Stimulated activated naive CD4-positive, alpha-beta T cell treated with Interleukin-2 at 50 U/mL for 16 hours (primary cell): ENCODE measurements around the gene FBXO46.
"Not testable (repeated sequence)": the region's sequence is repeated elsewhere in the genome, so short reads cannot be mapped to it uniquely, and the experiment has no call there.

Source experiments
- DNase-seq: peaks from one replicate; lab custom pipeline; 2025; lab: John Stamatoyannopoulos, UW

Gene FBXO46

DNA sequence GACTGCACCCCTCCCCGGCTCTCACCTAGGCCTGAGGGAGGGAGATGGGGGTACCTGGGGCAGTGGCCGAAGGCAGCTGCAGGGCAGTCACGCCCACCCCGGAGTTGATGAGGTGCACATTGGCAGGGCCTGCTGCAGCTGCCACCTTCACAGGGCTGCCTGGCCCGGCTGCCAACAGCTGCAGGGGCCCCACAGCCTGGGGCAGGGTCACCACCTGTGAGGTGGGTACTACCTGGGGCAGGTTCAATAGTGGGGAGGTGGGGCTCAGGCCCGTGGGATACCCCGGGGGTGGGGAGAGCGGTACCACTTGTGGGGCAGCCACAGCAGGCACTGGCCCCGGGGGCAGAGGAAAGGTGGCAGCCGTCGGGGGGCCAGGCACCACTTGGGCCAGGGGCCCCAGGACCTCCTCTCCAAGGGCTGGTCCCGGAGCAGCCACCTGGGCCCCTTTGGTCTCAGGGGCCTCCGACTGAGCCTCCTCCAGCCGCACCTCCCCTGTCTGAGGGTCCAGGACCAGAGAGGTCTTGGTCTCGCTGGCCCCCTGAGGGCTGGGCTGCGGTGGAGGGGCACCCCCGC lies 35.7 kb upstream of the FBXO46 start:
- no peak for DNase-seq

DNA sequence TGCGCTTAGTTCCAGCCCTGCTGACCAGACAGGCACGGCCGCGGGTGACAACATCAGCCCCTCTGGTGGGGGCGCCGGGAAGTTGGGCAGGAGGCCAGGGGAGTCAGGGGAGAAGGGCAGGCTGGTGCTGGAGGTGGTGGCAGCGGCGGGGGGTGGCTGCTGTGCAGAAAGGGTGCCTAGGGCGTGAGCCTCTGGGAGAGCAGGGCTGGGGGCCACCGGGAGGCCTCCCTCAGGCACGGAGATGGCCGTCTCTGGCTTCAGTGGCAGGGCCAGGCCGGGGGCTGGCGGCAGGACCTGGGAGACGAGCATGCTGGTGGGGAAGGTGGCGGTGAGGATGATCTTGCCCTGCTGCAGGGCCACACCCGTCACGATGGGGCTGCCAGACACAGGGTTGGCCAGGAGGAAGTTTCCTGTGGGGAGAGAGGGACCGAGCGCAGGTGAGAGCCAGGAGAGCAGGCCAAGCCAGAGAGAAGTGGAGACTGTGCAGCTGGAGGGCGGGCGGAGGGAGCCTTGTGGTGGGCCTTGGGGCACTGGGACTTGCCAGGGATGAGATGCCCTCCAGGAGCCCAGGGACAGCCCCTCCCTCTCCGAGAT lies 35.1 kb upstream of the FBXO46 start:
- no peak for DNase-seq

GRCh38 chr19:45764945-45765701 lies 34.4 kb upstream of the FBXO46 start:
- DNase-seq = no peak

GRCh38 chr19:45764475-45764874 lies 33.8 kb upstream of the FBXO46 start:
- no peak for DNase-seq

GRCh38 chr19:45763691-45764294 lies 33.1 kb upstream of the FBXO46 start:
- no peak for DNase-seq

DNA sequence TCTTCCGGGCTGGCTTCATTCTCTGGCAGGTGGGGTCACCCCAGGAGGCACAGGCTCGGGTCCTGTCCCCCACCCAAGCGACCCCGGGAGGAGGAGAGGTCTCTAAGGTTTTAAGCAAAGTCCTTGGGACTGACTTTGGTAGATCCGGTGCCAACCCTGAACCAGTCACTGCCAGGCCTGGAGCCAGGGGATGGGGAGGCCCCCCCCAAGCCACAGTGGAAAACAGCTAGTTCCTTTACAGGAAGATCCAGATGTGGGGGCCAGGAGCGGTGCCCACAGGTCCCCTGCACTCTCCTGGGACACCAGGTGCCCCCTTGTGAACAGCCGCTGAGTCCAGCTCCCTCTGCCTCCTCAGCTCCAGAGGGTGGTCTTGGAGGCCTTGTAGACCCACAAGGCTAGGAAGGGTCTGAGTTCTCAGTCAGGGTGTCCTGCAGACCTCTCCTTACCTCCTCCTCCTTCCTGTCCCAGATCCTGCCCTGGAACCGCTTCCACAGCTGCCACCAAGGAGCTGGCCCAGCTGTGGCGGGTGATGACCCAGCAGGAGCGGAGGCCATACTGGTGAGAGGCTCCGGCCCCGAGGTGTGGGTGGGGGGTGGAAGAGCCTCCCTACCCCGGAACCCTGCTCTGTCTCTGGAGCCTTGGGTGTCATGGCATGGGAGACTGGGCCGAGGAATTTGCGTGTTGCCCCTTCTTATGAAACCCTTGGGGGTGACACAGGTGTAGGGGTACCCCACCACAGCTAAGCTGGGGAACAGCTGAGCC lies 32.4 kb upstream of the FBXO46 start:
- no peak for DNase-seq

- DNase-seq = no peak
These were observed 31.0 kb upstream of the FBXO46 start for GRCh38 chr19:45761714-45762113.

- DNase-seq = no peak
These were observed 28.2 kb upstream of the FBXO46 start for GRCh38 chr19:45758921-45759320.

- no peak for DNase-seq
These were observed 27.0 kb upstream of the FBXO46 start for GRCh38 chr19:45757695-45758094.

DNA sequence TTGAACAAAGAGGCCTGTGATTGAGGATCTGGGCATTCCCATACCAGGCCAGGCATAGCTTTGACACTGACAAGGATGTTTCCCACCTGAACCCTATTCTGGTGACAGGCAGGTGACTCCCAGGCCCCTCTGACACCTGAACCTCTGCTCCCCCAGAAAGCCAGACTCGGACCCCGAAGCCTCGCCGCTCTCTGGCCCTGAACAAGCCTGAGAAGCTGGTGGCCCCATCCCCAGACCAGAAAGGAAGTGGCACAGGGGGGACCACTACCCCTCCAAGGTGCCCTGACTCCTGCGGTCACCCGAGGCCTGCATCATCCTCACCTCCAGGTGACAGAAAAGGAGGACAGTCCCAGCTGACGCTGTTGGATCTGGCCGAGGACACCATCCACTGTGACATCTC lies 23.6 kb upstream of the FBXO46 start:
- DNase-seq = no peak

DNA sequence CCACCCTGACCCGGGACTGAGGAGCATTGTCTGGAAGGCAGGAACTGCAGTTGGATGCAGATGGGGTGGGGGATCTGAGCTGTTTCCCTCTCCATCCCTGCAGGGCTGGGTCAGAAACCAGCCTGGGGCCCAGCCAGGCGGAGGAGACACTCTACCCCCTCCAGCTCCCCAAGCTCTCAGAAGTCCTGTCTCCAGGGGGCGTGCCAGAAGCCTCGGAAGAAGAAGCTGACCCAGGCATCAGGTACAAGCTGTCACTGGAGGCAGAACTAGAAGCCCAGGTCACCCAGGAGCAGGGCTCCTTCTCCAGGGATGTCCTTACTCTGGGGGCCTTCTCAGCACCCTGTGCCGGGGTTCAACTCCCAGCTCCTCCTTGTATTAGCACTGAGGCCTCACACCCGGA lies 22.9 kb upstream of the FBXO46 start:
- DNase-seq = no peak

- no peak for DNase-seq
These were observed 21.9 kb upstream of the FBXO46 start for GRCh38 chr19:45752639-45753038.

DNA sequence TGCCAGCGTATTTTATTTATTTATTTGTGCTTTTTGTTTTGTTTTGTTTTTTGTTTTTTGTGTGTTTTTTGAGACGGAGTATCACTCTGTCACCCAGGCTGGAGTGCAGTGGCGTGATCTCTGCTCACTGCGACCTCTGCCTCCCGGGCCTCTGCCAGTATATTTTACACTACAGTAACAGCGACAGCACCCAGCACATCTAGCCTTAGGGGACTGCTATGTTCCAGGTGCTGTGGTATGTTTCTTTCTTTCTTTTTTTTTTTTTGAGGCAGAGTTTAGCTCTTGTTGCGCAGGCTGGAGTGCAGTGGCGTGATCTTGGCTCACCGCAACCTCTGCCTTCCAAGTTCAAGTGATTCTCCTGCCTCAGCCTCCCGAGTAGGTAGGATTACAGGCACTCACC lies 20.8 kb upstream of the FBXO46 start:
- DNase-seq = not testable (repeated sequence)

DNA sequence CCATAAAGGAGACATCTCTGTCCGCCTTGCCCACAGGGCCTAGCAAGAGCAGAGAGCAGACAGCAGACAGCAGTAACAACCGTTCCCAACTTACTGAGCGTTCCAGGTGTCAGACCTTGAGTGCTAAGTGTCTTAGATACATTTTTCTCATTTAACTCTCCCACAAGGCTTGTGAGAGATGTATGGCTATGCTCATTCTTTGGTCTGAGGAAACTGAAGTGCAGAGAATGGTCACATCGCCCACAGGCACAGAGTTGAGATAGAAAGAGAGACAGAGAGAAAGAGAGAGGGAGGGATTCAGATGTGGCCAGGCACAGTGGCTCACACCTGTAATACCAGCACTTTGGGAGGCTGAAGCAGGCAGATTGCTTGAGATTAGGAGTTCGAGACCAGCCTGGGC lies 16.8 kb upstream of the FBXO46 start:
- DNase-seq = no peak

- no peak for DNase-seq
These were observed 16.2 kb upstream of the FBXO46 start for GRCh38 chr19:45746866-45747265.

DNA sequence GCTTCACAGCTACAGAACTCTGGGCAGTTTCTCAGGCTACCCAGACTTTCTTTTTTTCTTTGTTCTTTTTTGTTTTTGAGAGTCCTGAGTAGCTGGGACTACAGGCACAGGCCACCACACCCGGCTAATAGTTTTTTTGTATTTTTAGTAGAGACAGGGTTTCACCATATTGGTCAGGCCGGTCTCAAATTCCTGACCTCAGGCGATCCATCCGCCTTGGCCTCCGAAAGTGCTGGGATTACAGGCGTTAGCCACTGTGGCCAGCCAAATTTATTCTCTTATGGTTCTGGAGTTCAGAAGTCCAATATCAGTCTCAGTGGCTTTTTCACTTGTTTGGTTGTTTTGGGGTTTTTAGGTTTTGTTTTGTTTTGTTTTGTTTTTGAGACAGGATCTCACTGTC lies 14.9 kb upstream of the FBXO46 start:
- DNase-seq = no peak

DNA sequence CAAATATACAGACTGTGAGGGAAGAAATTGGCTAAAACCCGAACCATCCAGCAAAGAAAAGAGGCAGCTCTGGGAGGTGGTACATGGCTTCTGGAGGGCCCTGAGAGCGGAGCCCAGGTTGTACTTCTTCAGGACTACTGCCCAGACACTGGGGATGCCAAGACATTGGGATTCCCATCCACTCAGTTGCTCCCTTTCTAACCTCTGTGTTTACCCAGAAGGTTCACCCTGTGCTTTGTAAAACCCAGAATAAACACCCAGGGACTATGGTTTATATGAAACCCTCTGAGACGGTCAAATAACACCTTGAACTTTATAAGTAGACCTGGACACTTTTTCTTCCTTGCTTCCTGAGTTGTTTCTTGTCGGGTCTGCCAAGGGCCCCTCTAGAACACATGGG lies 12.3 kb upstream of the FBXO46 start:
- DNase-seq = no peak

- no peak for DNase-seq
These were observed 9.1 kb upstream of the FBXO46 start for GRCh38 chr19:45739498-45740439.

DNA sequence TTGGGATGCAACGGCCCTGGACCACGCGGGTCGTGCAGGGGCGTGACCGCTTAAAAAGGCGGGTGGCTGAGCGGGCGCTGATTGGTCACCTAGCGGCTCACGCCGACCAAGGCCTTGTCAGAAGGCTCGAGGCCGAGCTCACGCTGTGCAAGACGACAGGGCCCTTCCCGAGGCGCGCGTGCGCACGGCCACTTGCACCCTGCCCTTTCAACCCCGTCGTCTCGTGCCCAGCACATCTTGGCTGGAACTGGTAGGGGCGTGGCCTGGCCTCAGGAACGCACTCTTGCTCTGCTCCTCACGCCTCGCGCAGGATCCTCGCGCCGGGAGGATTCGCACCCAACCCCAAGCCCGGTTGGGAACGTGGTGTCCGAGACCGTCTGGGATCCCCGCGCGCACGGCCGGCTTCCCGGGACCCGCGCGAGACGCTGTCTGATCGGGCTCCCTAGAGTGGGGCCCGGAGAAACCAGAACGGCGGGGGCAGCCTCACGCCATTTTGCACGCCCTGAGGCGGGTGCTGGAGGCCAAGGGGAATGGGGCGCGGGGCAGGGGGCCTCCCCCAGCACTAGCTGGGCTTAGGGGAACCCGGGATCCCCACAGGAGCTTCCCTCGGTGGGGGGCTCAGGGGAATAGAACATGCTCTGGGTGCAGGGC lies 2.6 kb upstream of the FBXO46 start, which contains the start of gene MEIOSIN:
TSS of gene MEIOSIN (plus strand) at position 280 of the 651 bp plus-strand sequence. CDS start 1,938 bp downstream, outside the sequence.
- no peak for DNase-seq

- DNase-seq = peak; percentile 11
These were observed 851 bp downstream of the FBXO46 start for GRCh38 chr19:45729800-45730290.
